HL-60 (cell line): ENCODE measurements around the gene LAS1L.

Experiments
- GABPA ChIP-seq: IDR thresholded peaks from 2 replicates; pipeline ENCODE4 v1.6.1; 2012; ENCODE audit warnings: low read depth
- POLR2AphosphoS5 ChIP-seq: IDR thresholded peaks from 2 replicates; pipeline ENCODE4 v1.6.1; 2012; ENCODE audit warnings: low read depth
- TF ChIP-seq, protein P1 (sequence below): IDR thresholded peaks from one replicate; pipeline ENCODE4 v1.5.1; 2011; ENCODE audit warnings: low read length, control low read depth, inconsistent platforms; ENCODE audit not compliant: insufficient read depth

GRCh38 chrX:65476564-65476963 lies 58.0 kb downstream of the LAS1L start:
- TF ChIP-seq POLR2AphosphoS5 (no peak), GABPA (no peak)
- TF ChIP-seq, protein P1, sequence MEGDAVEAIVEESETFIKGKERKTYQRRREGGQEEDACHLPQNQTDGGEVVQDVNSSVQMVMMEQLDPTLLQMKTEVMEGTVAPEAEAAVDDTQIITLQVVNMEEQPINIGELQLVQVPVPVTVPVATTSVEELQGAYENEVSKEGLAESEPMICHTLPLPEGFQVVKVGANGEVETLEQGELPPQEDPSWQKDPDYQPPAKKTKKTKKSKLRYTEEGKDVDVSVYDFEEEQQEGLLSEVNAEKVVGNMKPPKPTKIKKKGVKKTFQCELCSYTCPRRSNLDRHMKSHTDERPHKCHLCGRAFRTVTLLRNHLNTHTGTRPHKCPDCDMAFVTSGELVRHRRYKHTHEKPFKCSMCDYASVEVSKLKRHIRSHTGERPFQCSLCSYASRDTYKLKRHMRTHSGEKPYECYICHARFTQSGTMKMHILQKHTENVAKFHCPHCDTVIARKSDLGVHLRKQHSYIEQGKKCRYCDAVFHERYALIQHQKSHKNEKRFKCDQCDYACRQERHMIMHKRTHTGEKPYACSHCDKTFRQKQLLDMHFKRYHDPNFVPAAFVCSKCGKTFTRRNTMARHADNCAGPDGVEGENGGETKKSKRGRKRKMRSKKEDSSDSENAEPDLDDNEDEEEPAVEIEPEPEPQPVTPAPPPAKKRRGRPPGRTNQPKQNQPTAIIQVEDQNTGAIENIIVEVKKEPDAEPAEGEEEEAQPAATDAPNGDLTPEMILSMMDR = no peak
